ENCODE results near the gene MICALL1.

MICALL1 gene

GRCh38 chr22:37954686-37955085, 48.6 kb downstream of the MICALL1 start:
- no peak for TF ChIP-seq GATA3 (IDR thresholded peaks at IDR 0.05; ENCODE audit: low read depth, low read length)
- no peak for TF ChIP-seq GATA2 (IDR thresholded peaks at IDR 0.05; ENCODE audit: low read depth, low read length)

DNA sequence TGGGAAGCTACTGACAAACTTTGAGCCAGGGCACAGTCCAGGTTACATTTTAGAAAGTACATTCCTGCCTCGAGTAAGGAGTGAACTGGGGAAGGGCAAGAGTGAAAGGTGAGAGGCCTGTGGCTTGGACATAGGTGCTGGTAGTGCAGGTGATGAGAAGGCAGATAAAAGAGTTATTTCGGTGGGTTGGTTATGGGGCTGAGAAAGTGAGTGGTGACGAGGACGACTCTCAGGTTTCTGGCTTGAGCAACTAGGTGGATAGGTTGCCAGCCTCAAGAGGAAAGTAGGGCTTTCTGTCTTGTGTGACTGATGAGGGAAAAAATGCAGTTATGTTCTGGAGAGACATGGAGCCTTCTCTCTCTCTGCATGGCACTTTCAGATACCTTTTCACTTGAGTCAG, 51.1 kb downstream of the MICALL1 start:
- no peak for TF ChIP-seq GATA3 (IDR thresholded peaks at IDR 0.05; ENCODE audit: low read depth, low read length)
- no peak for TF ChIP-seq GATA2 (IDR thresholded peaks at IDR 0.05; ENCODE audit: low read depth, low read length)

- no peak for TF ChIP-seq GATA3 (IDR thresholded peaks at IDR 0.05; ENCODE audit: low read depth, low read length)
- TF ChIP-seq GATA2 (IDR thresholded peaks at IDR 0.05; ENCODE audit: low read depth, low read length): no peak
Observed at GRCh38 chr22:37959231-37959825, 53.2 kb downstream of the MICALL1 start.

DNA sequence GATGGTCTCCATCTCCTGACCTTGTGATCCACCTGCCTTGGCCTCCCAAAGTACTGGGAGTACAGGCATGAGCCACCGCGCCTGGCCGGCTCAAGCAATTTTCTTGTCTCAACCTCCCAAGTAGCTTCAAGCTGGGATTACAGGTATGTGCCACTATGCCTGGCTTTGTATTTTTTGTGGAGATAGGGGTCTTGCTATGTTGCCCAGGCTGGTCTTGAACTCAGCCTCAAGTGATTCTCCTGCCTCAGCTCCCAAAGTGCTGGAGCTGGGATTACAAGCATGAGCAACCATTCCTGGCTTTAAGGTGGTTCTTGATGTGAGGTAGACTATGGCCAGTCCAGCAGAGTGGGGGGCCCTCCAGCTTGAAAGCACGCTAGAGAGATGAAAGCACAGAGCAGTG, 55.0 kb downstream of the MICALL1 start:
- TF ChIP-seq GATA3 (IDR thresholded peaks at IDR 0.05; ENCODE audit: low read depth, low read length): no peak
- TF ChIP-seq GATA2 (IDR thresholded peaks at IDR 0.05; ENCODE audit: low read depth, low read length): no peak

- TF ChIP-seq GATA3 (IDR thresholded peaks at IDR 0.05; ENCODE audit: low read depth, low read length) (no peak), GATA2 (IDR thresholded peaks at IDR 0.05; ENCODE audit: low read depth, low read length) (no peak)
Observed at GRCh38 chr22:37965940-37966664, 60.0 kb downstream of the MICALL1 start.

GRCh38 chr22:37967147-37967546, 61.0 kb downstream of the MICALL1 start:
- TF ChIP-seq GATA3 (IDR thresholded peaks at IDR 0.05; ENCODE audit: low read depth, low read length) (no peak), GATA2 (IDR thresholded peaks at IDR 0.05; ENCODE audit: low read depth, low read length) (no peak)

GRCh38 chr22:37967637-37968451, 61.7 kb downstream of the MICALL1 start:
- no peak for TF ChIP-seq GATA3 (IDR thresholded peaks at IDR 0.05; ENCODE audit: low read depth, low read length)

DNA sequence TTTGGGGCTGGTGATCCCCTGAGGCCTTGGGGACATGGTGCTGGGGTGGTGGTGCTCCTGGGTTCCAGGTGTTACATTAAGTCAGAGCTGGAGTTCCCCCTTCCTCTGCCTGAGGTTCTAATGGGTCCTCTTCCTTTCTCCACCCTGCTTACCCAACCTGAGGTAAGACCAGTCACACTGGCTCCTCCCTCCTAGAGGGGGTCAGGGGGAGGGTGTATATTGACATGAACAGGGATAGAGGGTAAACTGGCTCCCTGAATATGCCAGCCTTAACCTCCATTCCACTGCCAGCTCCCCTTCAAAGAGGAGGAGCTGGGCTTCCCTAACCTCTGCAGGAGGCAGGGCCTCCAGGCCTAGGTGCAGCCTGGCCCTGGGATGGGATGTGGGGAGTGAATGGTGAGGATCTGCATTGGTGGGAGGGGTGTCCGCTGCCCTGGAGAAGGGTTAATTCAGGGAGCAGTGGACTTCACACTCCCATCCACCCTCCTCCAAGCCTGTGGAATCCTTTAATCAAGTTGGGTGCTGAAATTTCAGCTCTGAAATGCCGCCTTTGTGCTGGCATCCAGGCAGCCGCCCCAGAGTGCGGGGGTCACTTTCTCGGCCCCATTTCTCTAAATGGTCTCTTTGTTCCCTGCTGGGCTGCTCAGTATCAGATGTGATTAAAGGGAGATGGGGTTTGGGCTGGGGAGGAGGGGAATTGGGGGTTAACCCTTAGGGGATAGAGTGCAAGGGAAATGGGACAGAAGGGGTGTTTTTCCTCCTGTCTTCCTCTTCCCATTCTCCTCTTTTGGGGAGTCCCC, 62.6 kb downstream of the MICALL1 start:
- TF ChIP-seq GATA2 (IDR thresholded peaks at IDR 0.05; ENCODE audit: low read depth, low read length) (no peak), GATA3 (IDR thresholded peaks at IDR 0.05; ENCODE audit: low read depth, low read length) (no peak)

GRCh38 chr22:37970864-37971263, 64.8 kb downstream of the MICALL1 start:
- TF ChIP-seq GATA2 (IDR thresholded peaks at IDR 0.05; ENCODE audit: low read depth, low read length) (no peak), GATA3 (IDR thresholded peaks at IDR 0.05; ENCODE audit: low read depth, low read length) (no peak)

GRCh38 chr22:37971475-37972434, 65.7 kb downstream of the MICALL1 start:
- TF ChIP-seq GATA2 (IDR thresholded peaks at IDR 0.05; ENCODE audit: low read depth, low read length) (no peak), GATA3 (IDR thresholded peaks at IDR 0.05; ENCODE audit: low read depth, low read length) (no peak)

GRCh38 chr22:37972527-37972926, 66.4 kb downstream of the MICALL1 start:
- no peak for TF ChIP-seq GATA2 (IDR thresholded peaks at IDR 0.05; ENCODE audit: low read depth, low read length)
- no peak for TF ChIP-seq GATA3 (IDR thresholded peaks at IDR 0.05; ENCODE audit: low read depth, low read length)

DNA sequence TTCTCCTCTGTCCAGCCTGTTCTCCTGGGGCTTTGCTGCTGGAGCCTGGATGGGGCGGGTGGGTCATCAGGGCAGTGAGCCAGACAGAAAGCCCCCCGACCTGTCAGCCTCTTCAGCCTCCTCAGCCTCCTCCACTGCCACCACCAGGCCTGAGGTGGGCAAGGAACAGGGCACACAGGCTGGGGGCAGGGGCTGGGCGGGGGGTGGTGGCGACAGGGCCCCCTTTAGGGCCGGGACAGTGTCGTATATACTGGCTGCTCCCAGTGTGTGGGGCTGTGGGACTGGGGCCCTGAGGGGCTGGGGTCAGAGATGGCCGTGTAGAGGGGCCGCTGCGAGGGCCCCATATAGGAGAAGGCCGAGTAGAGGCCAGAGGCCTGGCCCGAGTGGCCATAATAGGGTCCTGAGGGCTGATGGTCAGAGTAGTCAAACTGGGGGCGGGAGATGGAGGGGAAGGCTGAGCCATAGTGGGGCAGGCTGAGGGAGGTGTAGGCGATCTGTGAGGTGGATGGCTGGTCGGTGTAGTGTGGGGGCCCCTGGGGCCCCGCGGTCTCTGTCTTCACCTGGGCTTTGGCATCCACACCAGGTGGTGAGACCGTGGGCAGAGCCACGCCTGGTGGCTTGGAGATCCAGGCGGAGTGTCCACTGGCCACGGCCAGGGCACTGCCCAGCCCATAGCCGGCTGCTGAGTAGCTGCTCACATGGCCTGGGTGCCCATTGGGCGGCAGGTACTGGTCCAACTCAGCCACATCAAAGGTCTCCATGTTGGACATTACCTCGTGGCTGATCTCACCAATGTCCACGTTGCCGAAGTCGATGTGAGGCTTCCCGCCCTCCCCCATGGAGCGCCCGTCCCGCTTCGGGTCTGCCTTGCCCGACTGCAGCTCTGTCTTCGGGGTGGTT, 67.4 kb downstream of the MICALL1 start:
- TF ChIP-seq GATA2 (IDR thresholded peaks at IDR 0.05; ENCODE audit: low read depth, low read length): no peak
- TF ChIP-seq GATA3 (IDR thresholded peaks at IDR 0.05; ENCODE audit: low read depth, low read length): no peak

Measured in SH-SY5Y (cell line).